Activated CD4-positive, alpha-beta T cell treated with anti-CD3 and anti-CD28 coated beads for 4 hours (primary cell): ENCODE measurements around the gene SRGAP3.

Source experiments
- DNase-seq, 2 donors: peaks; one replicate each; pipeline ENCODE4 v3.0.0-alpha.2; 2020

SRGAP3 gene

GRCh38 chr3:9078561-9079240 lies 170.7 kb downstream of the SRGAP3 start:
- no peak for DNase-seq

- DNase-seq = no peak
These were observed 172.4 kb downstream of the SRGAP3 start for GRCh38 chr3:9077029-9077428.

GRCh38 chr3:9075762-9076161 lies 173.7 kb downstream of the SRGAP3 start:
- no peak for DNase-seq

GRCh38 chr3:9074079-9074478 lies 175.4 kb downstream of the SRGAP3 start:
- DNase-seq = no peak

GRCh38 chr3:9072667-9073009 lies 176.8 kb downstream of the SRGAP3 start:
- DNase-seq = no peak

- no peak for DNase-seq
These were observed 177.3 kb downstream of the SRGAP3 start for GRCh38 chr3:9071936-9072666.

GRCh38 chr3:9070961-9071360 lies 178.5 kb downstream of the SRGAP3 start:
- DNase-seq = no peak

GRCh38 chr3:9069971-9070370 lies 179.5 kb downstream of the SRGAP3 start:
- no peak for DNase-seq

- no peak for DNase-seq
These were observed 181.4 kb downstream of the SRGAP3 start for GRCh38 chr3:9068051-9068450.

- DNase-seq = no peak
These were observed 182.0 kb downstream of the SRGAP3 start for GRCh38 chr3:9067352-9067975.

- no peak for DNase-seq
These were observed 182.7 kb downstream of the SRGAP3 start for GRCh38 chr3:9066775-9067174.

GRCh38 chr3:9066141-9066540 lies 183.3 kb downstream of the SRGAP3 start:
- DNase-seq = no peak

- DNase-seq = no peak
These were observed 184.6 kb downstream of the SRGAP3 start for GRCh38 chr3:9064850-9065249.

- DNase-seq = no peak
These were observed 185.2 kb downstream of the SRGAP3 start for GRCh38 chr3:9064251-9064650.

GRCh38 chr3:9062570-9062969 lies 186.9 kb downstream of the SRGAP3 start:
- DNase-seq = no peak

- no peak for DNase-seq
These were observed 187.8 kb downstream of the SRGAP3 start for GRCh38 chr3:9061634-9062033.

- no peak for DNase-seq
These were observed 189.7 kb downstream of the SRGAP3 start for GRCh38 chr3:9059489-9060400.

GRCh38 chr3:9056581-9056980 lies 192.9 kb downstream of the SRGAP3 start:
- no peak for DNase-seq

GRCh38 chr3:9047452-9048346 lies 201.7 kb downstream of the SRGAP3 start:
- DNase-seq = no peak

- no peak for DNase-seq
These were observed 204.1 kb downstream of the SRGAP3 start for GRCh38 chr3:9045371-9045770.

GRCh38 chr3:9043063-9043462 lies 206.4 kb downstream of the SRGAP3 start:
- no peak for DNase-seq

GRCh38 chr3:9041626-9042025 lies 207.8 kb downstream of the SRGAP3 start:
- DNase-seq = no peak
